ENCODE data around the gene SPINK8.

Gene SPINK8

GRCh38 chr3:48320996-48321395 lies 12.5 kb downstream of the SPINK8 start:
- DNase-seq (ENCODE audit: low spot score) = no peak

GRCh38 chr3:48318713-48319468 lies 14.6 kb downstream of the SPINK8 start:
- DNase-seq (ENCODE audit: low spot score) = no peak

- no peak for DNase-seq (ENCODE audit: low spot score)
These were observed 18.9 kb downstream of the SPINK8 start for GRCh38 chr3:48314542-48314941.

GRCh38 chr3:48306860-48307530 lies 26.5 kb downstream of the SPINK8 start:
- no peak for DNase-seq (ENCODE audit: low spot score)

GRCh38 chr3:48306290-48306689 lies 27.2 kb downstream of the SPINK8 start:
- no peak for DNase-seq (ENCODE audit: low spot score)

GRCh38 chr3:48305396-48305795 lies 28.1 kb downstream of the SPINK8 start:
- no peak for DNase-seq (ENCODE audit: low spot score)

GRCh38 chr3:48303021-48303420 lies 30.4 kb downstream of the SPINK8 start:
- DNase-seq (ENCODE audit: low spot score) = no peak

GRCh38 chr3:48301800-48302166 lies 31.7 kb downstream of the SPINK8 start:
- DNase-seq (ENCODE audit: low spot score) = no peak

- DNase-seq (ENCODE audit: low spot score) = peak; percentile 81
These were observed 32.3 kb downstream of the SPINK8 start, which contains the start of gene NME6 for GRCh38 chr3:48301020-48301799. TSS of gene NME6 (minus strand) at chr3:48301367.

- no peak for DNase-seq (ENCODE audit: low spot score)
These were observed 33.4 kb downstream of the SPINK8 start for GRCh38 chr3:48299746-48300712.

GRCh38 chr3:48297111-48297810 lies 36.2 kb downstream of the SPINK8 start:
- no peak for DNase-seq (ENCODE audit: low spot score)

GRCh38 chr3:48296699-48297098 lies 36.8 kb downstream of the SPINK8 start:
- no peak for DNase-seq (ENCODE audit: low spot score)

- no peak for DNase-seq (ENCODE audit: low spot score)
These were observed 38.7 kb downstream of the SPINK8 start for GRCh38 chr3:48294611-48295263.

GRCh38 chr3:48289659-48290058 lies 43.8 kb downstream of the SPINK8 start:
- no peak for DNase-seq (ENCODE audit: low spot score)

GRCh38 chr3:48287034-48287433 lies 46.4 kb downstream of the SPINK8 start:
- no peak for DNase-seq (ENCODE audit: low spot score)

GRCh38 chr3:48286308-48286707 lies 47.2 kb downstream of the SPINK8 start:
- DNase-seq (ENCODE audit: low spot score) = no peak

GRCh38 chr3:48285675-48286074 lies 47.8 kb downstream of the SPINK8 start:
- DNase-seq (ENCODE audit: low spot score) = no peak

GRCh38 chr3:48285132-48285531 lies 48.3 kb downstream of the SPINK8 start:
- no peak for DNase-seq (ENCODE audit: low spot score)

- no peak for DNase-seq (ENCODE audit: low spot score)
These were observed 52.6 kb downstream of the SPINK8 start for GRCh38 chr3:48280881-48281280.

- no peak for DNase-seq (ENCODE audit: low spot score)
These were observed 54.4 kb downstream of the SPINK8 start for GRCh38 chr3:48278884-48279559.
